SK-N-SH treated with all-trans-retinoic acid at 6 μM for 48 hours (cell line): Measurements from ENCODE around the gene NFKBIZ.
A peak's percentile ranks its signal among the peaks of the same experiment; 100 is the strongest.

Source experiments
- ATAC-seq: fragments of 200-7000 bp; cut with Tn5 transposase; 3 replicates; pipeline ENCODE4 v1.9.1; 2020; ENCODE audit warnings: mild to moderate bottlenecking, moderate library complexity
- ARNTL ChIP-seq: fragments of 450-650 bp; formaldehyde crosslinking; IDR thresholded peaks from 2 replicates; pipeline ENCODE4 v1.5.0; 2020; ENCODE audit warnings: low read depth, mild to moderate bottlenecking, moderate library complexity, borderline replicate concordance
- BACH2 ChIP-seq: fragments of 250-450 bp; sonication (Bioruptor Pico); IDR thresholded peaks from 2 replicates; pipeline ENCODE4 v1.9.0; 2021; ENCODE audit warnings: mild to moderate bottlenecking, borderline replicate concordance
- CSDC2 ChIP-seq: fragments of 250-450 bp; sonication (Bioruptor Pico); IDR thresholded peaks from 2 replicates; pipeline ENCODE4 v1.5.0; 2020; ENCODE audit warnings: mild to moderate bottlenecking, moderate library complexity
- ESRRG ChIP-seq: fragments of 250-450 bp; sonication (Bioruptor Pico); IDR thresholded peaks from 2 replicates; pipeline ENCODE4 v1.6.1; 2021; ENCODE audit warnings: mild to moderate bottlenecking
- GLIS3 ChIP-seq: fragments of 250-450 bp; sonication (Bioruptor Pico); IDR thresholded peaks from 2 replicates; pipeline ENCODE4 v1.5.0; 2020; ENCODE audit warnings: mild to moderate bottlenecking, moderate library complexity
- ISL1 ChIP-seq: fragments of 250-450 bp; sonication (Bioruptor Pico); IDR thresholded peaks from 2 replicates; pipeline ENCODE4 v2.1.2; 2022; ENCODE audit warnings: mild to moderate bottlenecking, moderate library complexity
- OSR1 ChIP-seq: fragments of 250-450 bp; sonication (Bioruptor Pico); IDR thresholded peaks from 2 replicates; pipeline ENCODE4 v1.8.0; 2022; ENCODE audit warnings: moderate library complexity, mild to moderate bottlenecking, inconsistent platforms
- PATZ1 ChIP-seq: fragments of 250-450 bp; sonication (Bioruptor Pico); IDR thresholded peaks from 2 replicates; pipeline ENCODE4 v1.8.0; 2020; ENCODE audit warnings: mild to moderate bottlenecking, moderate library complexity, borderline replicate concordance
- POU6F1 ChIP-seq: fragments of 250-450 bp; sonication (Bioruptor Pico); IDR thresholded peaks from 2 replicates; pipeline ENCODE4 v1.8.0; 2021; ENCODE audit warnings: low read depth, mild to moderate bottlenecking, moderate library complexity, borderline replicate concordance
- PPARA ChIP-seq: fragments of 250-450 bp; sonication (Bioruptor Pico); IDR thresholded peaks from 2 replicates; pipeline ENCODE4 v1.5.0; 2020; ENCODE audit warnings: mild to moderate bottlenecking, borderline replicate concordance
- RARB ChIP-seq: fragments of 250-450 bp; sonication (Bioruptor Pico); IDR thresholded peaks from 2 replicates; pipeline ENCODE4 v1.8.0; 2021; ENCODE audit warnings: mild to moderate bottlenecking, moderate library complexity
- SNAI2 ChIP-seq: fragments of 250-450 bp; sonication (Bioruptor Pico); IDR thresholded peaks from 2 replicates; pipeline ENCODE4 v1.5.0; 2020; ENCODE audit warnings: mild to moderate bottlenecking, moderate library complexity
- TCF4 ChIP-seq: fragments of 250-450 bp; sonication (Bioruptor Pico); IDR thresholded peaks from 2 replicates; pipeline ENCODE4 v1.8.0; 2021; ENCODE audit warnings: mild to moderate bottlenecking, moderate library complexity, borderline replicate concordance
- TOX ChIP-seq: fragments of 250-450 bp; sonication (Bioruptor Pico); IDR thresholded peaks from 2 replicates; pipeline ENCODE4 v1.8.0; 2021; ENCODE audit warnings: mild to moderate bottlenecking, moderate library complexity, borderline replicate concordance
- ZC3H10 ChIP-seq: fragments of 250-450 bp; sonication (Bioruptor Pico); IDR thresholded peaks from 2 replicates; pipeline ENCODE4 v1.5.1; 2021; ENCODE audit warnings: mild to moderate bottlenecking, moderate library complexity
- ZFP3 ChIP-seq: fragments of 250-450 bp; sonication (Bioruptor Pico); IDR thresholded peaks from 2 replicates; pipeline ENCODE4 v1.5.0; 2020; ENCODE audit warnings: mild to moderate bottlenecking, moderate library complexity
- ZFP30 ChIP-seq: fragments of 450-650 bp; formaldehyde crosslinking; IDR thresholded peaks from 2 replicates; pipeline ENCODE4 v1.5.0; 2022; ENCODE audit warnings: mild to moderate bottlenecking, moderate library complexity
- ZNF565 ChIP-seq: fragments of 450-650 bp; formaldehyde crosslinking; conservative IDR thresholded peaks from 2 replicates; pipeline ENCODE4 v1.5.0; 2020; ENCODE audit warnings: low read depth, mild to moderate bottlenecking, moderate library complexity
- ZNF70 ChIP-seq: fragments of 450-650 bp; formaldehyde crosslinking; IDR thresholded peaks from 2 replicates; pipeline ENCODE4 v1.5.0; 2020; ENCODE audit warnings: mild to moderate bottlenecking, moderate library complexity
- ZNF8 ChIP-seq: fragments of 450-650 bp; formaldehyde crosslinking; IDR thresholded peaks from 2 replicates; pipeline ENCODE4 v1.5.0; 2020; ENCODE audit warnings: mild to moderate bottlenecking, moderate library complexity
- TF ChIP-seq, protein P1 (sequence below): fragments of 250-450 bp; sonication (Bioruptor Pico); IDR thresholded peaks from 2 replicates; pipeline ENCODE4 v1.5.1; 2021; ENCODE audit warnings: mild to moderate bottlenecking, moderate library complexity
- TF ChIP-seq, protein P2 (sequence below): fragments of 250-450 bp; sonication (Bioruptor Pico); IDR thresholded peaks from 2 replicates; pipeline ENCODE4 v1.5.1; 2020; ENCODE audit warnings: low read depth, mild to moderate bottlenecking, moderate library complexity
- TF ChIP-seq, protein P3 (sequence below): fragments of 250-450 bp; sonication (Bioruptor Pico); IDR thresholded peaks from 2 replicates; pipeline ENCODE4 v1.5.0; 2020; ENCODE audit warnings: mild to moderate bottlenecking, moderate library complexity

NFKBIZ gene

DNA sequence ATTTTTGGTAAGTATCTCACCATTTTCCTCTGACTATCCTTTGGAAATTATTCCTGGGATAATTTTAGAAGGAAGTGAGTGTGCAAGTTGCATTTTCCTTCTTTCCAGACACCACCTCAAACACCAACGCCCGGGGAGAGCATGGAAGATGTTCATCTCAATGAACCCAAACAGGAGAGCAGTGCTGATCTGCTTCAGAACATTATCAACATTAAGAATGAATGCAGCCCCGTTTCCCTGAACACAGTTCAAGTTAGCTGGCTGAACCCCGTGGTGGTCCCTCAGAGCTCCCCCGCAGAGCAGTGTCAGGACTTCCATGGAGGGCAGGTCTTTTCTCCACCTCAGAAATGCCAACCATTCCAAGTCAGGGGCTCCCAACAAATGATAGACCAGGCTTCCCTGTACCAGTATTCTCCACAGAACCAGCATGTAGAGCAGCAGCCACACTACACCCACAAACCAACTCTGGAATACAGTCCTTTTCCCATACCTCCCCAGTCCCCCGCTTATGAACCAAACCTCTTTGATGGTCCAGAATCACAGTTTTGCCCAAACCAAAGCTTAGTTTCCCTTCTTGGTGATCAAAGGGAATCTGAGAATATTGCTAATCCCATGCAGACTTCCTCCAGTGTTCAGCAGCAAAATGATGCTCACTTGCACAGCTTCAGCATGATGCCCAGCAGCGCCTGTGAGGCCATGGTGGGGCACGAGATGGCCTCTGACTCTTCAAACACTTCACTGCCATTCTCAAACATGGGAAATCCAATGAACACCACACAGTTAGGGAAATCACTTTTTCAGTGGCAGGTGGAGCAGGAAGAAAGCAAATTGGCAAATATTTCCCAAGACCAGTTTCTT, 3.9 kb downstream of the NFKBIZ start:
- no peak for ATAC-seq
- TF ChIP-seq ZFP3: no peak
- TF ChIP-seq ZFP30 (CRISPR knock-in tag): no peak
- no peak for TF ChIP-seq BACH2
- no peak for TF ChIP-seq POU6F1 (CRISPR knock-in tag)
- TF ChIP-seq, protein P1, sequence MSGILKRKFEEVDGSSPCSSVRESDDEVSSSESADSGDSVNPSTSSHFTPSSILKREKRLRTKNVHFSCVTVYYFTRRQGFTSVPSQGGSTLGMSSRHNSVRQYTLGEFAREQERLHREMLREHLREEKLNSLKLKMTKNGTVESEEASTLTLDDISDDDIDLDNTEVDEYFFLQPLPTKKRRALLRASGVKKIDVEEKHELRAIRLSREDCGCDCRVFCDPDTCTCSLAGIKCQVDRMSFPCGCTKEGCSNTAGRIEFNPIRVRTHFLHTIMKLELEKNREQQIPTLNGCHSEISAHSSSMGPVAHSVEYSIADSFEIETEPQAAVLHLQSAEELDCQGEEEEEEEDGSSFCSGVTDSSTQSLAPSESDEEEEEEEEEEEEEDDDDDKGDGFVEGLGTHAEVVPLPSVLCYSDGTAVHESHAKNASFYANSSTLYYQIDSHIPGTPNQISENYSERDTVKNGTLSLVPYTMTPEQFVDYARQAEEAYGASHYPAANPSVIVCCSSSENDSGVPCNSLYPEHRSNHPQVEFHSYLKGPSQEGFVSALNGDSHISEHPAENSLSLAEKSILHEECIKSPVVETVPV (CRISPR knock-in tag): no peak
- TF ChIP-seq ISL1: no peak
- no peak for TF ChIP-seq TOX (CRISPR knock-in tag)
- TF ChIP-seq PPARA (CRISPR knock-in tag): no peak
- no peak for TF ChIP-seq ZC3H10 (CRISPR knock-in tag)
- TF ChIP-seq ESRRG (CRISPR knock-in tag): no peak
- TF ChIP-seq GLIS3: no peak
- TF ChIP-seq, protein P2, sequence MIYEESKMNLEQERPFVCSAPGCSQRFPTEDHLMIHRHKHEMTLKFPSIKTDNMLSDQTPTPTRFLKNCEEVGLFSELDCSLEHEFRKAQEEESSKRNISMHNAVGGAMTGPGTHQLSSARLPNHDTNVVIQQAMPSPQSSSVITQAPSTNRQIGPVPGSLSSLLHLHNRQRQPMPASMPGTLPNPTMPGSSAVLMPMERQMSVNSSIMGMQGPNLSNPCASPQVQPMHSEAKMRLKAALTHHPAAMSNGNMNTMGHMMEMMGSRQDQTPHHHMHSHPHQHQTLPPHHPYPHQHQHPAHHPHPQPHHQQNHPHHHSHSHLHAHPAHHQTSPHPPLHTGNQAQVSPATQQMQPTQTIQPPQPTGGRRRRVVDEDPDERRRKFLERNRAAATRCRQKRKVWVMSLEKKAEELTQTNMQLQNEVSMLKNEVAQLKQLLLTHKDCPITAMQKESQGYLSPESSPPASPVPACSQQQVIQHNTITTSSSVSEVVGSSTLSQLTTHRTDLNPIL: no peak
- TF ChIP-seq ARNTL (CRISPR knock-in tag): no peak
- TF ChIP-seq PATZ1 (CRISPR knock-in tag): no peak
- no peak for TF ChIP-seq RARB
- no peak for TF ChIP-seq SNAI2 (CRISPR knock-in tag)
- TF ChIP-seq CSDC2: no peak
- no peak for TF ChIP-seq ZNF8 (CRISPR knock-in tag)
- TF ChIP-seq OSR1 (CRISPR knock-in tag): no peak
- no peak for TF ChIP-seq ZNF565 (CRISPR knock-in tag)

GRCh38 chr3:101853982-101854381, 4.7 kb downstream of the NFKBIZ start:
- TF ChIP-seq TOX (CRISPR knock-in tag) (0 out of 2 replicates have a peak, but pooled peaks have one; percentile 45), BACH2 (no peak), TCF4 (CRISPR knock-in tag) (no peak), ISL1 (no peak), CSDC2 (no peak), ZNF70 (CRISPR knock-in tag) (no peak), RARB (peak; percentile 46; the same call in 1 of the 2 replicates), GLIS3 (no peak), ARNTL (CRISPR knock-in tag) (no peak), ZC3H10 (CRISPR knock-in tag) (no peak; the same call in 1 of the 2 replicates), ZNF8 (CRISPR knock-in tag) (no peak), SNAI2 (CRISPR knock-in tag) (no peak), ESRRG (CRISPR knock-in tag) (no peak)
- TF ChIP-seq, protein P3, sequence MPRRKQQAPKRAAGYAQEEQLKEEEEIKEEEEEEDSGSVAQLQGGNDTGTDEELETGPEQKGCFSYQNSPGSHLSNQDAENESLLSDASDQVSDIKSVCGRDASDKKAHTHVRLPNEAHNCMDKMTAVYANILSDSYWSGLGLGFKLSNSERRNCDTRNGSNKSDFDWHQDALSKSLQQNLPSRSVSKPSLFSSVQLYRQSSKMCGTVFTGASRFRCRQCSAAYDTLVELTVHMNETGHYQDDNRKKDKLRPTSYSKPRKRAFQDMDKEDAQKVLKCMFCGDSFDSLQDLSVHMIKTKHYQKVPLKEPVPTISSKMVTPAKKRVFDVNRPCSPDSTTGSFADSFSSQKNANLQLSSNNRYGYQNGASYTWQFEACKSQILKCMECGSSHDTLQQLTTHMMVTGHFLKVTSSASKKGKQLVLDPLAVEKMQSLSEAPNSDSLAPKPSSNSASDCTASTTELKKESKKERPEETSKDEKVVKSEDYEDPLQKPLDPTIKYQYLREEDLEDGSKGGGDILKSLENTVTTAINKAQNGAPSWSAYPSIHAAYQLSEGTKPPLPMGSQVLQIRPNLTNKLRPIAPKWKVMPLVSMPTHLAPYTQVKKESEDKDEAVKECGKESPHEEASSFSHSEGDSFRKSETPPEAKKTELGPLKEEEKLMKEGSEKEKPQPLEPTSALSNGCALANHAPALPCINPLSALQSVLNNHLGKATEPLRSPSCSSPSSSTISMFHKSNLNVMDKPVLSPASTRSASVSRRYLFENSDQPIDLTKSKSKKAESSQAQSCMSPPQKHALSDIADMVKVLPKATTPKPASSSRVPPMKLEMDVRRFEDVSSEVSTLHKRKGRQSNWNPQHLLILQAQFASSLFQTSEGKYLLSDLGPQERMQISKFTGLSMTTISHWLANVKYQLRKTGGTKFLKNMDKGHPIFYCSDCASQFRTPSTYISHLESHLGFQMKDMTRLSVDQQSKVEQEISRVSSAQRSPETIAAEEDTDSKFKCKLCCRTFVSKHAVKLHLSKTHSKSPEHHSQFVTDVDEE (CRISPR knock-in tag): no peak
- TF ChIP-seq, protein P1 (CRISPR knock-in tag): peak; percentile 64; the same call in 1 of the 2 replicates
- no peak for ATAC-seq
